Ovary (tissue), 3 donors: ENCODE measurements around the gene HCLS1.

Experiments used
- CTCF ChIP-seq, 3 donors: fragments of 450-650 bp in 2 of 3; fragments of 200-600 bp in 1 of 3; IDR thresholded peaks; one replicate each; pipeline versions ENCODE4 v1.5.1 to v1.8.0; 2016 to 2022; ENCODE audit warnings: antibody characterized with exemption in 3 of 3, mild to moderate bottlenecking in 1 of 3
- EP300 ChIP-seq: sonication (generic); formaldehyde crosslinking; IDR thresholded peaks from one replicate; pipeline ENCODE4 v1.6.1; 2017; ENCODE audit warnings: antibody characterized with exemption
- POLR2A ChIP-seq: fragments of 450-650 bp; IDR thresholded peaks from one replicate; pipeline ENCODE4 v1.6.1; 2017; ENCODE audit warnings: antibody characterized with exemption, mild to moderate bottlenecking, moderate library complexity
- donor health status: DM: no; HTN: no; CAD: no.

GRCh38 chr3:121660356-121661171, at the start of gene HCLS1:
- TF ChIP-seq CTCF (IDR thresholded peaks at IDR 0.05) (no peak), POLR2A (no peak), EP300 (no peak)
